Esophagus squamous epithelium (tissue), 5 donors: ENCODE data around the gene PVR. TPM values are rescaled to one million over a fixed set of nuclear protein-coding genes. Genes with fewer than 3 reads are reported as not detected.

ENCODE experiments used
- DNase-seq: peaks from one replicate; lab custom pipeline; 2025; lab: John Stamatoyannopoulos, UW
- H3K27ac ChIP-seq, 4 donors: fragments of 200-600 bp; sonication (generic); one replicate each; pipeline ENCODE4 v1.5.1; 2016 to 2019; ENCODE audit warnings: mild to moderate bottlenecking in 1 of 4
- H3K27me3 ChIP-seq, 4 donors: fragments of 200-600 bp; sonication (generic); 1 replicate in 3 of 4; 2 replicates in 1 of 4; pipeline versions ENCODE4 v1.5.1 to v1.6.0; 2017 to 2021; ENCODE audit warnings: antibody characterized with exemption in 1 of 4
- H3K36me3 ChIP-seq, 3 donors: fragments of 200-600 bp; sonication (generic); one replicate each; pipeline ENCODE4 v1.5.1; 2016 to 2019
- H3K4me1 ChIP-seq, 3 donors: fragments of 200-600 bp; sonication (generic); one replicate each; pipeline ENCODE4 v1.5.1; 2017 to 2019
- H3K4me3 ChIP-seq, 4 donors: fragments of 200-600 bp; sonication (generic); 1 replicate in 3 of 4; 2 replicates in 1 of 4; pipeline ENCODE4 v1.5.1; 2016 to 2019; ENCODE audit warnings: mild to moderate bottlenecking in 2 of 4, moderate library complexity in 1 of 4
- H3K9me3 ChIP-seq, 3 donors: fragments of 200-600 bp; sonication (generic); one replicate each; pipeline ENCODE4 v1.5.1; 2016 to 2019
- CTCF ChIP-seq, 6 experiments: fragments of 450-650 bp in 4 of 6; fragments of 200-600 bp in 2 of 6; sonication (generic) in 2 of 6; IDR thresholded peaks; one replicate each; pipeline ENCODE4 v1.5.1; 2016 to 2019; ENCODE audit warnings: antibody characterized with exemption in 6 of 6, mild to moderate bottlenecking in 4 of 6, moderate library complexity in 4 of 6
- POLR2A ChIP-seq, 4 donors: fragments of 450-650 bp; IDR thresholded peaks; one replicate each; pipeline ENCODE4 v1.6.1; 2017; ENCODE audit warnings: antibody characterized with exemption in 4 of 4, mild to moderate bottlenecking in 4 of 4, moderate library complexity in 3 of 4
- WGBS, 2 donors: methylation state at CpG; one replicate each; pipeline ENCODE4 v1.1.5; 2018; 5-methylcytosine and 5-hydroxymethylcytosine counted together
- intact Hi-C: fragments of 100-400 bp; cut with DNase I; formaldehyde crosslinking; loops from one replicate; pipeline ENCODE4 v1.15.0; 2022
- total RNA-seq, 4 donors: library from RNA; depleted of rRNA; stranded (reverse); fragments of >200 nt; gene quantifications; one replicate each; pipeline ENCODE4 v1.1.0, GENCODE V29; 2016
- donor health status: DM: yes; HTN: yes; CAD: no.

PVR gene
- total RNA-seq, 4 donors from 2014 or later = 13.2 to 21.9 (median 20.9) TPM

- no peak for DNase-seq
- WGBS, 2 donors = 74 to 78% methylated on average over 2 of the region's 2 CpGs
- Histone ChIP-seq H3K36me3 (no peaks in the 10 kb centered on the region), H3K4me1 (peaks cover 0 to 18% (median 6%) of the 10 kb centered on the region in 3 donors), H3K27ac (no peak overlapping the region), H3K4me3 (no peak overlapping the region), H3K9me3 (no peaks in the 10 kb centered on the region), H3K27me3 (peaks cover 0 to 43% (median 0%) of the 10 kb centered on the region in 4 donors)
- intact Hi-C loops = no loop called here
- TF ChIP-seq CTCF (IDR thresholded peaks at IDR 0.05) (no peak), POLR2A (IDR thresholded peaks at IDR 0.05) (no peak)
Measured at GRCh38 chr19:44611812-44612295, 31.9 kb upstream of the PVR start.

GRCh38 chr19:44613295-44614178, 30.2 kb upstream of the PVR start, which contains the start of gene IGSF23:
Gene IGSF23 (plus strand): TSS chr19:44613563. CDS start chr19:44613646, 83 bp downstream.
- H3K4me1 ChIP-seq = peaks cover 0 to 3% (median under 1%) of the 10 kb centered on the region in 3 donors
- H3K4me3 ChIP-seq = no peak within 1 kb of the TSS
- intact Hi-C loops = no loop called here
- H3K27ac ChIP-seq = no peak within 1 kb of the TSS
- 89% methylated on average over 11 to 15 of the region's 25 CpGs for WGBS, 2 donors
- no peaks in the 10 kb centered on the region for H3K9me3 ChIP-seq
- H3K27me3 ChIP-seq = peaks cover 0 to 36% (median 0%) of the 10 kb centered on the region in 4 donors
- no peaks in the 10 kb centered on the region for H3K36me3 ChIP-seq
- TF ChIP-seq CTCF (IDR thresholded peaks at IDR 0.05) = no peak
- no peak for TF ChIP-seq POLR2A (IDR thresholded peaks at IDR 0.05)
- no peak for DNase-seq

- H3K27ac ChIP-seq = no peak overlapping the region
- intact Hi-C loops = no loop called here
- TF ChIP-seq CTCF (IDR thresholded peaks at IDR 0.05) (no peak), POLR2A (IDR thresholded peaks at IDR 0.05) (no peak)
- H3K9me3 ChIP-seq = no peaks in the 10 kb centered on the region
- H3K36me3 ChIP-seq = no peaks in the 10 kb centered on the region
- H3K4me3 ChIP-seq = no peak overlapping the region
- no peak for DNase-seq
- WGBS, 2 donors = 88 to 93% methylated on average over 10 of the region's 10 CpGs
- peaks cover 0 to 36% (median 0%) of the 10 kb centered on the region in 4 donors for H3K27me3 ChIP-seq
- H3K4me1 ChIP-seq = no peaks in the 10 kb centered on the region
Measured at GRCh38 chr19:44614313-44614712, 29.4 kb upstream of the PVR start.

GRCh38 chr19:44615863-44616247, 27.9 kb upstream of the PVR start:
- H3K4me3 ChIP-seq = no peak overlapping the region
- H3K36me3 ChIP-seq = no peaks in the 10 kb centered on the region
- H3K4me1 ChIP-seq = no peaks in the 10 kb centered on the region
- 41% methylated on average over 4 to 5 of the region's 5 CpGs for WGBS, 2 donors
- DNase-seq = no peak
- no peaks in the 10 kb centered on the region for H3K9me3 ChIP-seq
- intact Hi-C loops = no loop called here
- no peak overlapping the region for H3K27ac ChIP-seq
- TF ChIP-seq POLR2A (IDR thresholded peaks at IDR 0.05) (no peak), CTCF (IDR thresholded peaks at IDR 0.05) (no peak)
- peaks cover 0 to 23% (median 0%) of the 10 kb centered on the region in 4 donors for H3K27me3 ChIP-seq
